ENCODE results near the gene PER1. TPM values are rescaled to one million over a fixed set of nuclear protein-coding genes. Genes with fewer than 3 reads are reported as not detected.

The PER1 gene
- total RNA-seq, 1 donor from 2014 or later = 64.6 TPM

DNA sequence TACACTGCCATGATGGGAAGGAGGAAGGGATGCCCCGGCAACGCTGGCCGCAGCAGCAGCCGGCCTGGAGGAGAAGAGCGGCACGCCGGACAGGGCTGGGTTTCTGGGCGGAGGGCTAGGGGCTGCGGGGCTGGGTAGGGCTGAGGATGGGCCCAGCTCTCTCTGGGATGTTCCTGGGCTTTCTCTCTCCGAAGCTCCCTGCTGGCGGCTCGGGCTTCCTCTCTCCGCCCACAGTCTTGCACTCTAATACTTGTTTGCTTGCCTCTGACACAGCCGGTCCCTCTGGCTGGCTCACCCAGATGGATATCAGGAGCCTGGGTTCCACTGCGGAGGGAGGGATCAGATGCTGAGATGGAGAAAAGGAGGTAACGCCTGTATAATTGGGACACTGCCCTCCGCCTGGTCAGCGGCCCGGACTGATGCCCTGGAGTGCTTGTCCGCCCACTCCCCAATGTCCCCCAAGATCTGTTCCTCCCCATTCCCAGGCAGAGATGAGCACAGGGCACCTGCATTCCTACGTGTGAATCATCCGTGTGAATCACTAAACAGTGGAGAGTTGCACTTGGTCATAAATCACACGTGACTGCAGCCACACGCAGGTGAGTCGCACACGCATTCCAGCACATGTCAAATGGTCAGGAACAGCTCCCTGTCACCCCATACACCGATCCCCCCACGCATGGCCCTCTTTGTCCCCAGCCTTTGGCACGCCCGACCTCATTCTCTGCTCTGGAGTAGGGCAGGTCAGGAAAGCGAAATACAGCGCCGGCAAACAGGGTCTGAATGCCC lies 34.0 kb downstream of the PER1 start, which contains the start of gene ALOXE3:
Gene ALOXE3 (minus strand): TSS at position 535 of the 789 bp plus-strand sequence. CDS start 524 bp downstream, at position 11.
- H3K27ac Mint-ChIP-seq (ENCODE audit: unreplicated experiment) = peak within 1 kb of the TSS; percentile 88
- peak; percentile 52 for DNase-seq
- H3K27me3 Mint-ChIP-seq (ENCODE audit: unreplicated experiment) = peaks cover 43% of the 10 kb centered on the region
- H3K4me1 Mint-ChIP-seq (ENCODE audit: low read depth, unreplicated experiment) = peaks cover 19% of the 10 kb centered on the region
- peaks cover 31% of the 10 kb centered on the region for H3K9me3 Mint-ChIP-seq (ENCODE audit: unreplicated experiment)
- TF ChIP-seq, protein P1, sequence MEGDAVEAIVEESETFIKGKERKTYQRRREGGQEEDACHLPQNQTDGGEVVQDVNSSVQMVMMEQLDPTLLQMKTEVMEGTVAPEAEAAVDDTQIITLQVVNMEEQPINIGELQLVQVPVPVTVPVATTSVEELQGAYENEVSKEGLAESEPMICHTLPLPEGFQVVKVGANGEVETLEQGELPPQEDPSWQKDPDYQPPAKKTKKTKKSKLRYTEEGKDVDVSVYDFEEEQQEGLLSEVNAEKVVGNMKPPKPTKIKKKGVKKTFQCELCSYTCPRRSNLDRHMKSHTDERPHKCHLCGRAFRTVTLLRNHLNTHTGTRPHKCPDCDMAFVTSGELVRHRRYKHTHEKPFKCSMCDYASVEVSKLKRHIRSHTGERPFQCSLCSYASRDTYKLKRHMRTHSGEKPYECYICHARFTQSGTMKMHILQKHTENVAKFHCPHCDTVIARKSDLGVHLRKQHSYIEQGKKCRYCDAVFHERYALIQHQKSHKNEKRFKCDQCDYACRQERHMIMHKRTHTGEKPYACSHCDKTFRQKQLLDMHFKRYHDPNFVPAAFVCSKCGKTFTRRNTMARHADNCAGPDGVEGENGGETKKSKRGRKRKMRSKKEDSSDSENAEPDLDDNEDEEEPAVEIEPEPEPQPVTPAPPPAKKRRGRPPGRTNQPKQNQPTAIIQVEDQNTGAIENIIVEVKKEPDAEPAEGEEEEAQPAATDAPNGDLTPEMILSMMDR (IDR thresholded peaks at IDR 0.05; ENCODE audit: partially characterized antibody, unreplicated experiment) = no peak
- H3K4me3 Mint-ChIP-seq (ENCODE audit: unreplicated experiment) = peak within 1 kb of the TSS; percentile 92
- no peaks in the 10 kb centered on the region for H3K36me3 Mint-ChIP-seq (ENCODE audit: unreplicated experiment)

DNA sequence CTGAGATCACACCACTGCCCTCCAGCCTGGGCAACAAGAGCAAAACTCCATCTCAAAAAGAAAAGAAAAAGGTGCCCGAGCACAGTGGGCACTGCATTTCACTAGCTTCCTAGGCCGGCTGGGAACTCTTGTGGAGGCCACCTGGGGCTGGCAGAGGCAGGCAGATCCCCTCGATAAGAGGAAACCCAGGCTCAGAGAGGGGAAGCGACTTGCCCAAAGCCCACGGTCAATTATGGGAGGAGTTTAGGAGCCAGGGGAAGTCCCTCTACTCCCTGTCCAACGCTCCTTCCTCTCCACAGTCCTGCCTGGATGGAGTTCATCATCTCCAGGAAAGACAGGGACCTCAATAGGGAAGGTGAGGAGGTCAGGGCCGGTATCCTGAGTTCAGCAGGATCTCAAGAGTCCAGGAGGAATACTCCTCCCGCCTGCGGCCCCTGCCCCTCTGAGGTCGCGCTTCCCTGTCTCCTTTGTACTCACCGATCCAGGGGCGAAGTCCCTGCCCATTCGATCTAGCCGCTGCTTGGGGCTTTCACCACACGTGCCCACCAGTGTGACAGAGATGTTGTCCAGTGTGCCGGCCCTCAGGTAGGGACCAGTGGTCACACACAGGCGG lies 34.7 kb downstream of the PER1 start:
- Mint-ChIP-seq H3K9me3 (ENCODE audit: unreplicated experiment) (peaks cover 31% of the 10 kb centered on the region), H3K27ac (ENCODE audit: unreplicated experiment) (peak overlapping the region; percentile 57), H3K4me1 (ENCODE audit: low read depth, unreplicated experiment) (peaks cover 19% of the 10 kb centered on the region), H3K36me3 (ENCODE audit: unreplicated experiment) (no peaks in the 10 kb centered on the region), H3K4me3 (ENCODE audit: unreplicated experiment) (peak overlapping the region; percentile 92), H3K27me3 (ENCODE audit: unreplicated experiment) (peaks cover 42% of the 10 kb centered on the region)
- TF ChIP-seq, protein P1 (IDR thresholded peaks at IDR 0.05; ENCODE audit: partially characterized antibody, unreplicated experiment) = no peak
- DNase-seq = no peak

GRCh38 chr17:8116776-8117175 lies 35.4 kb downstream of the PER1 start:
- H3K27ac Mint-ChIP-seq (ENCODE audit: unreplicated experiment) = no peak overlapping the region
- no peak for DNase-seq
- H3K9me3 Mint-ChIP-seq (ENCODE audit: unreplicated experiment) = peaks cover 29% of the 10 kb centered on the region
- H3K27me3 Mint-ChIP-seq (ENCODE audit: unreplicated experiment) = peaks cover 41% of the 10 kb centered on the region
- peak overlapping the region; percentile 20 for H3K4me3 Mint-ChIP-seq (ENCODE audit: unreplicated experiment)
- TF ChIP-seq, protein P1 (IDR thresholded peaks at IDR 0.05; ENCODE audit: partially characterized antibody, unreplicated experiment) = no peak
- no peaks in the 10 kb centered on the region for H3K36me3 Mint-ChIP-seq (ENCODE audit: unreplicated experiment)
- H3K4me1 Mint-ChIP-seq (ENCODE audit: low read depth, unreplicated experiment) = peaks cover 17% of the 10 kb centered on the region

DNA sequence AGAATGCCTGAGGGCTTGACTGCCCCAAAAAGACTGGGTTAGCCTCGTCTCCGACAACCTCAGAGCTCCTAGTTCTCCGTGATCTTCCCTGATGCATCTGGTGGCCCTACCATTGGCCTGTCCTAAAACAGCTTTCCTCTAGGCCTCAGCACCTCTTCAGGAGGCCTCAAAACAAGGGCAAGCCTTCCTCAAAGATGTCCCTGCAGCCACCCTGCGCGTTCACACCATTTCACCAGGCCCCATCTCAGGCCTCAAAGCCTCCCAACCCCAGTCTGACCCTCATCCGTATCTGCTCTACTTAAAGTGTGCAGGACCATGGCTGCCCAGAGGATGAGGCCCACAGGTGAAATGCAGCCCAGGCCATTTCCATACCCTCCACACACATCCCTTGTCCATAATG lies 41.3 kb downstream of the PER1 start:
- H3K36me3 Mint-ChIP-seq (ENCODE audit: unreplicated experiment) = no peaks in the 10 kb centered on the region
- H3K4me1 Mint-ChIP-seq (ENCODE audit: low read depth, unreplicated experiment) = no peaks in the 10 kb centered on the region
- no peak for DNase-seq
- no peaks in the 10 kb centered on the region for H3K9me3 Mint-ChIP-seq (ENCODE audit: unreplicated experiment)
- H3K27me3 Mint-ChIP-seq (ENCODE audit: unreplicated experiment) = peaks cover 30% of the 10 kb centered on the region
- TF ChIP-seq, protein P1 (IDR thresholded peaks at IDR 0.05; ENCODE audit: partially characterized antibody, unreplicated experiment) = no peak
- H3K4me3 Mint-ChIP-seq (ENCODE audit: unreplicated experiment) = peak overlapping the region; percentile 63
- no peak overlapping the region for H3K27ac Mint-ChIP-seq (ENCODE audit: unreplicated experiment)

DNA sequence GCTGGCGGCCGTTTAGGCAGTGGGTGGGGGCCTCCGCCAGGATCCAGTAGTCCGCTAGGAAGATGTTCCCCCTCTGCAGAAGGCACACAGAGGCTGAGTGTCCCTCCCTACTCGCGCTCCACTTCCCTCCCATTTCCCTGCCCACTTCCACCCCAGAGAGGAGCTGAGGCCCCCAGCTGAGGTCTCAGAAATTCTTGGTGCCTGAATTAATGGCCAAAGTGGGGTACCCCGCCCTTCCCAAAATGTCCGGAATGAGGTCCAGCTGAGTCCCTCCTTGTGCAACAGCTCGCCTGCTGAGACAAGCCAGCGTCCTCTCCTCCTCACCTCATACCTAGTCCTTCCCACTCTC lies 41.8 kb downstream of the PER1 start:
- Mint-ChIP-seq H3K27me3 (ENCODE audit: unreplicated experiment) (peaks cover 31% of the 10 kb centered on the region), H3K9me3 (ENCODE audit: unreplicated experiment) (no peaks in the 10 kb centered on the region), H3K36me3 (ENCODE audit: unreplicated experiment) (no peaks in the 10 kb centered on the region), H3K4me1 (ENCODE audit: low read depth, unreplicated experiment) (no peaks in the 10 kb centered on the region), H3K27ac (ENCODE audit: unreplicated experiment) (no peak overlapping the region), H3K4me3 (ENCODE audit: unreplicated experiment) (peak overlapping the region; percentile 63)
- TF ChIP-seq, protein P1 (IDR thresholded peaks at IDR 0.05; ENCODE audit: partially characterized antibody, unreplicated experiment) = peak; percentile 60
- no peak for DNase-seq
